Stimulated activated CD4-positive, alpha-beta T cell treated with anti-CD3 and anti-CD28 coated beads, Interleukin-4, amount 100 ng/mL, for 4 hours (primary cell): ENCODE data around the gene FNTB.

Experiments used
- DNase-seq, 2 experiments: peaks; one replicate each; pipeline ENCODE4 v3.0.0-alpha.2; 2020

The FNTB gene, protein sequence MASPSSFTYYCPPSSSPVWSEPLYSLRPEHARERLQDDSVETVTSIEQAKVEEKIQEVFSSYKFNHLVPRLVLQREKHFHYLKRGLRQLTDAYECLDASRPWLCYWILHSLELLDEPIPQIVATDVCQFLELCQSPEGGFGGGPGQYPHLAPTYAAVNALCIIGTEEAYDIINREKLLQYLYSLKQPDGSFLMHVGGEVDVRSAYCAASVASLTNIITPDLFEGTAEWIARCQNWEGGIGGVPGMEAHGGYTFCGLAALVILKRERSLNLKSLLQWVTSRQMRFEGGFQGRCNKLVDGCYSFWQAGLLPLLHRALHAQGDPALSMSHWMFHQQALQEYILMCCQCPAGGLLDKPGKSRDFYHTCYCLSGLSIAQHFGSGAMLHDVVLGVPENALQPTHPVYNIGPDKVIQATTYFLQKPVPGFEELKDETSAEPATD

GRCh38 chr14:64986648-64987437 lies at the start of gene FNTB:
TSS of gene FNTB (plus strand) at chr14:64986895. CDS start at chr14:64986954, 59 bp downstream.
- peak; percentile 88 to 93 for DNase-seq

- no peak for DNase-seq
Measured at GRCh38 chr14:64937171-64937820, 49.4 kb upstream of the FNTB start.

- DNase-seq = no peak
Measured at GRCh38 chr14:64937821-64938193, 48.9 kb upstream of the FNTB start.

DNA sequence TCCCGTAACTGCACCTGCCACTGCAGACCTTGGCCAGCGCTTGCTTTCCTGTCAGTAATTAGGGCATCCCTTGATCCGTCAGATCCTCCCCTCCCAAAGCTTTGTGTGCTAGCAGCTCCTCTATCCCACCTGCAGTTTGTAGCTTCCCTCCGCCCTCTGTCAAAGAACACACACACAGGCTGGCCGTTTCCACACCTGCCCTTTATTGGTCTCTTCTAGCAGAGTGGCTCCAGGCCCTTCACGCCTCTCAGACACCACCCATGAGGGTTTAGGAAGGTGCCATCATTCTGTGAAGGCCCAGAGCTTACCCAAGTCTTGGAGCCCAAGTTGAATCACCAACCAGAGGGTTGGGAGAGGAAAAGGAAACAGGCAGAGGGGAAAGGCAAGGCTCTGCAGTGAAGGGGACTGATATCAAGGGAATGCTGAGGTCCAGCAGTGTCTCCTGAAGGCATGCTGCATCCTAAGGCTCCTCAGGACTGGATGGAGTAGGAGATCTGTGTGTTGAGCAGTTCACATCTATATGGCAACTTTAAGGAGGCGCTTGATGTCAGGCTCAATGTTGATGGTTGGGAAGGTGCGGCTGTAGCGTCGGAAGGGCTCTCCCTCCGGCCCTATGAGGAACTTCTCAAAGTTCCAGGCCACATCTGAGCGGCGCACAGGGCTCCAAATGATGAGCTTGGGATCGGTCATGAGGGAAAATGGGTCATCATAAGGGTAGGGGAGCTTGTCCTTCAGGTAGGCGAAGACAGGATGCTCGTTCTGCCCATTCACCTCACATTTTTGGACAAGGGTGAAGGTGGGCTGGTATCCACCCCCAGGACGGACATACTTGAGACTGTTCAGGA lies 47.5 kb upstream of the FNTB start:
- no peak for DNase-seq

DNA sequence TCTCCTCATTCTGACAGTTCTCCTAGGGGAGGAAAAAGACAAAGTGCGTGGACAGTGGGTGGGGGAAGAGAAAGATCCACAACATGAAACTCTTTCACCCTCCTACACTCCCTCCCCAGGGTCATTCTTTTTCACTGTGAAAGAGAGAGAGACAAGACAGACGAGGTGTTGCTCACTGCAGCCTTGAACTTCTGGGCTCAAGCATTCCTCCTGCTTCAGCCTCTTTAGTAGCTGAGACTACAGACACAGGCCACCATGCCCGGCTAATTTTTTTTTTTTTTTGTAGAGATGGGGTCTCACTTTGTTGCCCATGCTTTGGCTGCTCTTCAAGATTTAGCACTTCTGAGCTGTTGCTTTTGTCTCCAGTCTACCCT lies 46.9 kb upstream of the FNTB start:
- no peak for DNase-seq

GRCh38 chr14:64940336-64940910 lies 46.3 kb upstream of the FNTB start:
- DNase-seq = no peak

- DNase-seq = no peak
Measured at GRCh38 chr14:64942531-64943111, 44.1 kb upstream of the FNTB start, which contains the start of gene GPX2. TSS of gene GPX2 (minus strand) at chr14:64942745. CDS start at chr14:64942726, 19 bp downstream.

GRCh38 chr14:64943556-64943955 lies 43.1 kb upstream of the FNTB start:
- no peak for DNase-seq

GRCh38 chr14:64944041-64944440 lies 42.7 kb upstream of the FNTB start:
- no peak for DNase-seq

DNA sequence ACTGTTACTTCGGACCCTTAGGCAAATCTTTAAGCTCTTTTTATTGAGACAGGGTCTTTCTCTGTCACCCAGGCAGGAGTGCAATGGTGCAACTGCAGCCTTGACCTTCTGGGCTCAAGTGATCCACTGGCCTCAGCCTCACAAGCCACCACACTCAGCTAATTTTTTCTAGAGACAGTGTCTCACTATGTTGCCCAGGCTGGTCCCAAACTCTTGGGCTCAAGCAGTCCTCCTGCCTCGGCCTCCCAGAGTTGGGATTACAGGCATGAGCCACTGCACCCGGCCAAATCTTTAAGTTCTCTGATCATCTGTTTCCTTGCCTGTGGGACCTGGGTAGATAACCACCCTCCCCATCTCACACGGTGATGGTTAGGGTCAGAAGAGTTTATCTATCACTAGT lies 41.8 kb upstream of the FNTB start:
- no peak for DNase-seq

- no peak for DNase-seq
Measured at GRCh38 chr14:64945431-64946178, 41.1 kb upstream of the FNTB start.

DNA sequence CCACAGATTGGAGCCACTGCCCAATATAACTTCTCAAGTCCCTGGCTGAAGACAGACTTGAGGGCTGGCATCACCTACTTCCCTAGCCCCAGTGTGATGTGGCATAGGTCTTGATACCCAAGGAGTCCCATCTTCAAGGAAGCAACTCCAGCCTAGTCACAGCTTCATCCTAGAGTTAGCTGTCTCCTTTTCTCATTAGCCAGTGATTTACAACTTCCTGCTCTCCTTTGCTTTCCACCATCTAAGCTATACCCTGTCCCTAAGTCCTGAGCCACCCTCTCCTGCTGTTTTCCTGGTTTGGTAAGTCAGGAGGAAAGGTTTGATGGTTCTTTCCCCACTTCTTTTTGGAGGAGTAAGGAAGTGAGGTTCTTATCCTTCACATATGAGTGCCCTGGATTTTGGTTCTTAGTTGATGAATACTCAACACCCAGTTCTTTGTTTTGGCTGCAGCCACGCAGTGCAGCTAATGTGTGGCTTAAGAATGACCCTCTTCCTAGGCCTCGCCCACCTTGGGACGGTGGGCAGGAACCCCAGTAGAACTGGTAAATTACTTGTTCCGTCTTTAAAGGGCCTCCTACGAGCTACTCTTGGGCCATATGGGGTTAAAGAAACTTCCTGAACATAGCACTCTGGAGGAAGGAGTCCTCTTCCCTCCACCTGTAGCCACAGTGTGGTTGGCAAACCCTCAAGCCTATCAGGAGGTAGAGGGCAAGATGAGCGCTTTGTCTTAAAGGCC lies 40.2 kb upstream of the FNTB start:
- DNase-seq = no peak

- no peak for DNase-seq
Measured at GRCh38 chr14:64947710-64948611, 38.7 kb upstream of the FNTB start.

- DNase-seq = no peak
Measured at GRCh38 chr14:64948612-64949210, 38.0 kb upstream of the FNTB start.

- no peak for DNase-seq
Measured at GRCh38 chr14:64950889-64951288, 35.8 kb upstream of the FNTB start.

DNA sequence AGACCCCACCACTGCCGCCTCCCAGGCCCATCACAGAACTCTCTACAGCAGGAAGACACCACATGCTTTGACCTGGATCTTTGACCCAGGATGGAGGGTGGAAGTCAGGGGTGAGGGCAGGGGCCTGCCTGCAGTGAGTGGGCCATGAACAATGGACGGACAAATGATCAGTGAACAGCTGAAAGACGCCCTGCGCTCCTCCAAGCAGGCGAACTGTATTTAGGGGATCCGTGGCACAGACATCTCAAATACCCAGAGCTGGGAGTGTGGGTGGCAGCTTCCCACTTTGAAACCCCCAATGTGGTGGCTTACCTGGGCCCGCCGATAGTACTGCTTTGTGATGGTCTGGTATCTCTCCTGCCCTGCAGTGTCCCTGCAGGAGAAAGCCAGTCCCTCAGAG lies 35.4 kb upstream of the FNTB start:
- no peak for DNase-seq

DNA sequence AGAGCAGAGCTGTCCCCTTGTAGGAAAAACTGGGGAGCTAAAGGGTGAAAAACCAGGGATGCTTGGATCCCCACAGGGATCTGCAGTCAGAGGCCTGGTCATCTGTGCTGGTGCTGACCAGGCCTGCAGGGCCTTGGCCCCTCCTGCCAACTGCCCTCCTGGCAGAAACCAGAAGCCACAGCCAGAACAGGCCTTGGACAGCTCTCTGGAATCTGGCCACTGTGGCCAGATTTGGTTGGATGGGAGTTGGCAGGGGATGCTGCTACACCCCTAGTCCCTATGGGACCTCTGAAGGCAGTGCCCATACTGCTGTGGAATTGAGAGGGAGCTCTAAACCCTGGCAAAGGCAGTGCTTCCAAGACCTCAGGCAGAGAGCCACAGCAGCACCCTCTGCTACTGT lies 35.0 kb upstream of the FNTB start:
- no peak for DNase-seq

DNA sequence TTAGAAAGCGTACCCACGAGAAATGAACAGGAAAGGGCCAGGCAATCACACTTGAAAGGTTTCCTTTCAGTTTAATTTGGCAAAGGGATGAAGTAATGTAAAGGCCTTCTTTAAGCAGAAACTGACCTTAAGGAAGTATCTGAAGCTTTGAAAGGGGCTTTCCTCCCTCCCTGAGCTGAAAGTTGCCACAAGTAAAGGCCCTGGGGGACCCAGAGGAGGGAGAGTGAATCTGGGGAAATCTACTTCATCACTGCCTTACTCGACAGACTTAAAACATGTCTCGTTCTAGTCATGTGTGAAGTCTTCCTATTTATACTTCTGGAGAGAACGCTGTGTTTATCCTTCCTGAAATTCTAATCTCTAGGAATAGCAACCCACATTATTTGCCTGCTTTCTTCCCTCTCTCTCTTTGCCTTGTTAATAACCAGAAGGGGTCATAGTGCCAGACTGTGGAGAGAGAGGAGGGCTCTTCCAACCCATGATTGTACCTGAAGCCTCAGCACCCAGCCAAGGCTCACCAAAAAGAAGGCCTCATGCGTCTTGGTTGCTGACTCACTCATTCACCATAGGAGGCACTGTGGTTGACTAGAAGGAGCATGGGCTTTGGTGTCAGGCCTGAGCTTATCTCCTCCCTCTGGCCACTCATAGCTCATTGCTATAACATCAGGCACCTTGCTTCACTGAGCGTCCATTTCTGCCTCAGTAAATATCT lies 33.9 kb upstream of the FNTB start:
- no peak for DNase-seq
